ENCODE data around the gene RNF168. TPM values are rescaled to one million over a fixed set of nuclear protein-coding genes. Genes with fewer than 3 reads are reported as not detected.
"Not testable (repeated sequence)": the region's sequence is repeated elsewhere in the genome, so short reads cannot be mapped to it uniquely, and the experiment has no call there.

Gene RNF168
- total RNA-seq, 2 experiments from 2014 or later: 37.5 to 38.7 TPM

- Mint-ChIP-seq H3K36me3 (ENCODE audit: low read depth) (peaks cover 32% of the 10 kb centered on the region), H3K4me1 (peaks cover 23% of the 10 kb centered on the region), H3K27ac (no peak overlapping the region), H3K27me3 (no peaks in the 10 kb centered on the region), H3K9me3 (no peaks in the 10 kb centered on the region), H3K4me3 (no peak overlapping the region)
- ChIA-PET CTCF (interaction anchor here (1.7 kb wide), 1 partner anchor 29 kb away, joined by 4 read pairs; no protein-coding TSS in a partner anchor), POLR2A (no interaction called here)
- no peak for DNase-seq
Measured at GRCh38 chr3:196493292-196493691, 10.3 kb downstream of the RNF168 start.

- POLR2A ChIA-PET: no interaction called here
- no peak overlapping the region for H3K27ac Mint-ChIP-seq
- H3K4me3 Mint-ChIP-seq: no peak overlapping the region
- peaks cover 32% of the 10 kb centered on the region for H3K36me3 Mint-ChIP-seq (ENCODE audit: low read depth)
- CTCF ChIA-PET: interaction anchor here (1.3 kb wide), 1 partner anchor 26 kb away, joined by 3 read pairs; no protein-coding TSS in a partner anchor
- no peaks in the 10 kb centered on the region for H3K27me3 Mint-ChIP-seq
- H3K4me1 Mint-ChIP-seq: peaks cover 17% of the 10 kb centered on the region
- no peaks in the 10 kb centered on the region for H3K9me3 Mint-ChIP-seq
- DNase-seq: no peak
Measured at GRCh38 chr3:196492080-196492479, 11.5 kb downstream of the RNF168 start.

GRCh38 chr3:196489747-196490146 is 13.8 kb downstream of the RNF168 start:
- Mint-ChIP-seq H3K27ac (no peak overlapping the region), H3K4me3 (no peak overlapping the region), H3K36me3 (ENCODE audit: low read depth) (peaks cover 26% of the 10 kb centered on the region), H3K9me3 (no peaks in the 10 kb centered on the region), H3K27me3 (no peaks in the 10 kb centered on the region), H3K4me1 (peaks cover 12% of the 10 kb centered on the region)
- DNase-seq: no peak
- POLR2A ChIA-PET: no interaction called here
- CTCF ChIA-PET: interaction anchor here (0.8 to 1.3 kb wide), 2 partner anchors 13 to 39 kb away, joined by 4 to 5 read pairs; no protein-coding TSS in a partner anchor

- CTCF ChIA-PET: interaction anchor here (0.6 to 1.6 kb wide), 6 partner anchors 13 to 77 kb away, joined by 3 to 7 read pairs (median 4); no protein-coding TSS in a partner anchor
- no peak overlapping the region for H3K27ac Mint-ChIP-seq
- POLR2A ChIA-PET: no interaction called here
- no peak overlapping the region for H3K4me3 Mint-ChIP-seq
- no peaks in the 10 kb centered on the region for H3K27me3 Mint-ChIP-seq
- DNase-seq: peak; percentile 17
- H3K9me3 Mint-ChIP-seq: no peaks in the 10 kb centered on the region
- peaks cover 8% of the 10 kb centered on the region for H3K4me1 Mint-ChIP-seq
- peaks cover 38% of the 10 kb centered on the region for H3K36me3 Mint-ChIP-seq (ENCODE audit: low read depth)
Measured at GRCh38 chr3:196486263-196486662, 17.3 kb downstream of the RNF168 start.

GRCh38 chr3:196477678-196478077 is 25.9 kb downstream of the RNF168 start:
- H3K9me3 Mint-ChIP-seq: no peaks in the 10 kb centered on the region
- no peaks in the 10 kb centered on the region for H3K27me3 Mint-ChIP-seq
- no peak overlapping the region for H3K4me3 Mint-ChIP-seq
- DNase-seq: no peak
- H3K36me3 Mint-ChIP-seq (ENCODE audit: low read depth): peaks cover 35% of the 10 kb centered on the region
- POLR2A ChIA-PET: no interaction called here
- no peaks in the 10 kb centered on the region for H3K4me1 Mint-ChIP-seq
- H3K27ac Mint-ChIP-seq: no peak overlapping the region
- CTCF ChIA-PET: interaction anchor here (0.7 kb wide), 1 partner anchor 41 kb away, joined by 3 read pairs; no protein-coding TSS in a partner anchor

- Mint-ChIP-seq H3K27me3 (no peaks in the 10 kb centered on the region), H3K4me1 (peaks cover 12% of the 10 kb centered on the region), H3K36me3 (ENCODE audit: low read depth) (peaks cover 42% of the 10 kb centered on the region), H3K4me3 (no peak overlapping the region), H3K27ac (no peak overlapping the region), H3K9me3 (no peaks in the 10 kb centered on the region)
- no peak for DNase-seq
- ChIA-PET POLR2A (no interaction called here), CTCF (interaction anchor here (1.0 to 1.8 kb wide), 2 partner anchors 8 to 15 kb away, joined by 4 to 7 read pairs; no protein-coding TSS in a partner anchor)
Measured at GRCh38 chr3:196472286-196472685, 31.3 kb downstream of the RNF168 start.

- POLR2A ChIA-PET: interaction anchor here (0.5 kb wide), 1 partner anchor 37 kb away, joined by 4 read pairs; no protein-coding TSS in a partner anchor
- peaks cover 43% of the 10 kb centered on the region for H3K36me3 Mint-ChIP-seq (ENCODE audit: low read depth)
Measured at GRCh38 chr3:196471551-196471950, 32.0 kb downstream of the RNF168 start.

GRCh38 chr3:196470182-196470581 is 33.4 kb downstream of the RNF168 start:
- H3K36me3 Mint-ChIP-seq (ENCODE audit: low read depth): peaks cover 44% of the 10 kb centered on the region
- H3K9me3 Mint-ChIP-seq, H3K27ac Mint-ChIP-seq, H3K27me3 Mint-ChIP-seq, POLR2A ChIA-PET, H3K4me3 Mint-ChIP-seq, DNase-seq: not testable (repeated sequence)
- CTCF ChIA-PET: interaction anchor here (1.6 kb wide), 1 partner anchor 217 kb away, joined by 3 read pairs; no protein-coding TSS in a partner anchor
- H3K4me1 Mint-ChIP-seq: peaks cover 12% of the 10 kb centered on the region

More at GRCh38 chr3:196471551-196471950, 32.0 kb downstream of the RNF168 start:
- Mint-ChIP-seq H3K4me1 (peaks cover 12% of the 10 kb centered on the region), H3K4me3 (no peak overlapping the region), H3K9me3 (no peaks in the 10 kb centered on the region), H3K27me3 (no peaks in the 10 kb centered on the region), H3K27ac (no peak overlapping the region)
- DNase-seq: no peak
- CTCF ChIA-PET: interaction anchor here (1.1 to 1.6 kb wide), 2 partner anchors 113 to 218 kb away, joined by 3 read pairs; no protein-coding TSS in a partner anchor

- CTCF ChIA-PET: interaction anchor here (1.3 to 1.4 kb wide), 2 partner anchors 9 kb away, joined by 3 to 4 read pairs; no protein-coding TSS in a partner anchor
- POLR2A ChIA-PET: no interaction called here
- peaks cover 5% of the 10 kb centered on the region for H3K4me1 Mint-ChIP-seq
Measured at GRCh38 chr3:196463804-196464203, 39.8 kb downstream of the RNF168 start.

GRCh38 chr3:196463478-196463756 is 40.2 kb downstream of the RNF168 start:
- peaks cover 5% of the 10 kb centered on the region for H3K4me1 Mint-ChIP-seq
- DNase-seq: no peak
- H3K27me3 Mint-ChIP-seq: no peaks in the 10 kb centered on the region
- no peak overlapping the region for H3K27ac Mint-ChIP-seq
- peaks cover 23% of the 10 kb centered on the region for H3K36me3 Mint-ChIP-seq (ENCODE audit: low read depth)
- peaks cover 3% of the 10 kb centered on the region for H3K9me3 Mint-ChIP-seq
- ChIA-PET POLR2A (no interaction called here), CTCF (interaction anchor here (1.3 kb wide), 1 partner anchor 9 kb away, joined by 3 read pairs; no protein-coding TSS in a partner anchor)
- H3K4me3 Mint-ChIP-seq: no peak overlapping the region

More at GRCh38 chr3:196463804-196464203, 39.8 kb downstream of the RNF168 start:
- Mint-ChIP-seq H3K27ac (no peak overlapping the region), H3K36me3 (ENCODE audit: low read depth) (peaks cover 24% of the 10 kb centered on the region), H3K27me3 (no peaks in the 10 kb centered on the region), H3K4me3 (no peak overlapping the region), H3K9me3 (peaks cover 3% of the 10 kb centered on the region)
- no peak for DNase-seq

- POLR2A ChIA-PET, H3K27ac Mint-ChIP-seq, DNase-seq, H3K4me3 Mint-ChIP-seq, H3K27me3 Mint-ChIP-seq, H3K4me1 Mint-ChIP-seq, H3K9me3 Mint-ChIP-seq: not testable (repeated sequence)
- CTCF ChIA-PET: interaction anchor here (1.3 kb wide), 1 partner anchor 8 kb away, joined by 3 read pairs; no protein-coding TSS in a partner anchor
- peaks cover 20% of the 10 kb centered on the region for H3K36me3 Mint-ChIP-seq (ENCODE audit: low read depth)
Measured at GRCh38 chr3:196462680-196463477, 40.7 kb downstream of the RNF168 start.

GRCh38 chr3:196458063-196458462 is 45.5 kb downstream of the RNF168 start:
- Mint-ChIP-seq H3K27ac (no peak overlapping the region), H3K4me3 (no peak overlapping the region), H3K9me3 (peaks cover 3% of the 10 kb centered on the region), H3K36me3 (ENCODE audit: low read depth) (peaks cover 4% of the 10 kb centered on the region), H3K27me3 (no peaks in the 10 kb centered on the region), H3K4me1 (peaks cover 9% of the 10 kb centered on the region)
- POLR2A ChIA-PET: interaction anchor here (0.6 kb wide), 1 partner anchor 125 kb away, joined by 13 read pairs; no protein-coding TSS in a partner anchor
- DNase-seq: no peak
- CTCF ChIA-PET: interaction anchor here (1.0 to 1.1 kb wide), 2 partner anchors 16 to 80 kb away, joined by 3 to 5 read pairs; no protein-coding TSS in a partner anchor

GRCh38 chr3:196457470-196457869 is 46.1 kb downstream of the RNF168 start:
- not testable (repeated sequence) for H3K27ac Mint-ChIP-seq; H3K4me3 Mint-ChIP-seq; H3K9me3 Mint-ChIP-seq; H3K4me1 Mint-ChIP-seq; H3K36me3 Mint-ChIP-seq (ENCODE audit: low read depth); H3K27me3 Mint-ChIP-seq
- ChIA-PET CTCF (interaction anchor here (1.1 kb wide), 1 partner anchor 17 kb away, joined by 5 read pairs; no protein-coding TSS in a partner anchor), POLR2A (interaction anchor here (0.6 kb wide), 1 partner anchor 125 kb away, joined by 13 read pairs; no protein-coding TSS in a partner anchor)
- peak; percentile 12 for DNase-seq
